Endothelial cell of umbilical vein (primary cell): Measurements from ENCODE around the gene TRAPPC12.

Source experiments
- EZH2 ChIP-seq: IDR thresholded peaks from 2 replicates; pipeline ENCODE4 v1.6.1; 2012; ENCODE audit warnings: borderline replicate concordance, low read depth, mild to moderate bottlenecking, moderate library complexity, low read length, inconsistent platforms; ENCODE audit not compliant: severe bottlenecking
- MAX ChIP-seq: IDR thresholded peaks from 2 replicates; pipeline ENCODE4 v1.6.1; 2011; ENCODE audit not compliant: insufficient read depth, insufficient read length
- MYC ChIP-seq: IDR thresholded peaks from one replicate; pipeline ENCODE4 v1.6.1; 2011; ENCODE audit warnings: mild to moderate bottlenecking, low read depth, low read length
- POLR2AphosphoS5 ChIP-seq: IDR thresholded peaks from 2 replicates; pipeline ENCODE4 v1.6.1; 2012; ENCODE audit warnings: low read depth, mild to moderate bottlenecking, control low read depth, low read length, moderate library complexity; ENCODE audit not compliant: insufficient read depth
- TF ChIP-seq, protein P1 (sequence below), 2 donors: IDR thresholded peaks; 1 replicate in 1 of 2; 2 replicates in 1 of 2; pipeline ENCODE4 v1.5.1; 2011; ENCODE audit warnings: low read length in 2 of 2, mild to moderate bottlenecking in 2 of 2, moderate library complexity in 2 of 2, control low read depth in 1 of 2, inconsistent platforms in 1 of 2, low read depth in 1 of 2; ENCODE audit not compliant: insufficient read depth in 1 of 2; ENCODE audit errors: extremely low read depth in 1 of 2

GRCh38 chr2:3336844-3337243 is 42.6 kb upstream of the TRAPPC12 start:
- TF ChIP-seq, protein P1, sequence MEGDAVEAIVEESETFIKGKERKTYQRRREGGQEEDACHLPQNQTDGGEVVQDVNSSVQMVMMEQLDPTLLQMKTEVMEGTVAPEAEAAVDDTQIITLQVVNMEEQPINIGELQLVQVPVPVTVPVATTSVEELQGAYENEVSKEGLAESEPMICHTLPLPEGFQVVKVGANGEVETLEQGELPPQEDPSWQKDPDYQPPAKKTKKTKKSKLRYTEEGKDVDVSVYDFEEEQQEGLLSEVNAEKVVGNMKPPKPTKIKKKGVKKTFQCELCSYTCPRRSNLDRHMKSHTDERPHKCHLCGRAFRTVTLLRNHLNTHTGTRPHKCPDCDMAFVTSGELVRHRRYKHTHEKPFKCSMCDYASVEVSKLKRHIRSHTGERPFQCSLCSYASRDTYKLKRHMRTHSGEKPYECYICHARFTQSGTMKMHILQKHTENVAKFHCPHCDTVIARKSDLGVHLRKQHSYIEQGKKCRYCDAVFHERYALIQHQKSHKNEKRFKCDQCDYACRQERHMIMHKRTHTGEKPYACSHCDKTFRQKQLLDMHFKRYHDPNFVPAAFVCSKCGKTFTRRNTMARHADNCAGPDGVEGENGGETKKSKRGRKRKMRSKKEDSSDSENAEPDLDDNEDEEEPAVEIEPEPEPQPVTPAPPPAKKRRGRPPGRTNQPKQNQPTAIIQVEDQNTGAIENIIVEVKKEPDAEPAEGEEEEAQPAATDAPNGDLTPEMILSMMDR (IDR thresholded peaks at IDR 0.05; ENCODE audit: extremely low read depth in 1 of 2, insufficient read depth in 1 of 2, low read depth in 1 of 2, low read length in 2 of 2), result no peak
- TF ChIP-seq EZH2 (no peak), POLR2AphosphoS5 (no peak), MAX (no peak), MYC (no peak)
